ENCODE data around the gene SMARCD3.

Gene SMARCD3

DNA sequence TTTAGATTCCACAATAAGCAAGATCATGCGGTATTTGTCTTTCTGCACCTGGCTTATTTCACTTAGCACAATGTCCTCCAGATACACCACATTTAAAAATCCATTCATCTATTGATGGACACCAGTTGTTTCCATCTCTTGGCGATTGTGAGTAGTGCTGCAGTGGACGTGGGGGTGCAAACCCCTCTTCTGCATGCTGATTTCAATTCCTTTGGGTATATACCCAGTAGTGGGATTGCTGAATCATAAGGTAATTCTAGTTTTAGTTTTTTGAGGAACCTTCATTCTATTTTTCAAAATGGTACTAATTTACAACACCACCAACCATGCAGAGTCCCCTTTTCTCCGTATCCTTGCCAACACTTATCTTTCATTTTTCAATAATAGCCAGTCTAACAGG, 59.5 kb downstream of the SMARCD3 start:
- Histone ChIP-seq H3K9ac (ENCODE audit: low read length) (no peak overlapping the region), H3K4me3 (ENCODE audit: low read depth, low read length, poor library complexity, severe bottlenecking) (no peak overlapping the region), H3K9me2 (ENCODE audit: low read depth, low read length) (no peaks in the 10 kb centered on the region), H3K27me3 (ENCODE audit: insufficient read depth, low read length) (peaks cover 20% of the 10 kb centered on the region; the same call in 1 of the 2 replicates), H2AFZ (ENCODE audit: low read length) (no peak overlapping the region), H4K20me1 (ENCODE audit: insufficient read depth, low read length) (no peaks in the 10 kb centered on the region), H3K27ac (ENCODE audit: low read depth, low read length, poor library complexity, severe bottlenecking) (no peak overlapping the region), H3K4me2 (ENCODE audit: low read length) (no peak overlapping the region), H3K79me2 (ENCODE audit: insufficient read depth, low read length) (no peaks in the 10 kb centered on the region), H3K9me3 (ENCODE audit: low read length) (no peaks in the 10 kb centered on the region), H3K36me3 (ENCODE audit: insufficient read depth, low read length) (no peaks in the 10 kb centered on the region), H3K4me1 (ENCODE audit: insufficient read depth, low read length, severe bottlenecking) (no peaks in the 10 kb centered on the region), H3F3A (ENCODE audit: insufficient read depth, low read length) (no peaks in the 10 kb centered on the region)
- TF ChIP-seq, protein P1, sequence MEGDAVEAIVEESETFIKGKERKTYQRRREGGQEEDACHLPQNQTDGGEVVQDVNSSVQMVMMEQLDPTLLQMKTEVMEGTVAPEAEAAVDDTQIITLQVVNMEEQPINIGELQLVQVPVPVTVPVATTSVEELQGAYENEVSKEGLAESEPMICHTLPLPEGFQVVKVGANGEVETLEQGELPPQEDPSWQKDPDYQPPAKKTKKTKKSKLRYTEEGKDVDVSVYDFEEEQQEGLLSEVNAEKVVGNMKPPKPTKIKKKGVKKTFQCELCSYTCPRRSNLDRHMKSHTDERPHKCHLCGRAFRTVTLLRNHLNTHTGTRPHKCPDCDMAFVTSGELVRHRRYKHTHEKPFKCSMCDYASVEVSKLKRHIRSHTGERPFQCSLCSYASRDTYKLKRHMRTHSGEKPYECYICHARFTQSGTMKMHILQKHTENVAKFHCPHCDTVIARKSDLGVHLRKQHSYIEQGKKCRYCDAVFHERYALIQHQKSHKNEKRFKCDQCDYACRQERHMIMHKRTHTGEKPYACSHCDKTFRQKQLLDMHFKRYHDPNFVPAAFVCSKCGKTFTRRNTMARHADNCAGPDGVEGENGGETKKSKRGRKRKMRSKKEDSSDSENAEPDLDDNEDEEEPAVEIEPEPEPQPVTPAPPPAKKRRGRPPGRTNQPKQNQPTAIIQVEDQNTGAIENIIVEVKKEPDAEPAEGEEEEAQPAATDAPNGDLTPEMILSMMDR (IDR thresholded peaks at IDR 0.05; ENCODE audit: low read length), result no peak
- no peak for TF ChIP-seq EZH2 (IDR thresholded peaks at IDR 0.05; ENCODE audit: borderline replicate concordance, low read length)
